IgD-negative memory B cell (primary cell): ENCODE data around the gene MYH9. TPM values are rescaled to one million over a fixed set of nuclear protein-coding genes. Genes with fewer than 3 reads are reported as not detected.
"Not testable (repeated sequence)": the region's sequence is repeated elsewhere in the genome, so short reads cannot be mapped to it uniquely, and the experiment has no call there.

ENCODE experiments used
- H3K27ac Mint-ChIP-seq, 3 donors: one replicate each; pipeline ENCODE4 v1.8.0; 2020 to 2022; ENCODE audit warnings: mild to moderate bottlenecking in 3 of 3, mixed read lengths in 3 of 3, moderate library complexity in 1 of 3
- H3K27me3 Mint-ChIP-seq: one replicate; pipeline ENCODE4 v1.8.0; 2021; ENCODE audit warnings: mixed read lengths
- H3K36me3 Mint-ChIP-seq: one replicate; pipeline ENCODE4 v1.8.0; 2020; ENCODE audit warnings: mild to moderate bottlenecking, mixed read lengths
- H3K4me1 Mint-ChIP-seq, 3 donors: one replicate each; pipeline ENCODE4 v1.8.0; 2020 to 2022; ENCODE audit warnings: mixed read lengths in 3 of 3, mild to moderate bottlenecking in 1 of 3
- H3K4me3 Mint-ChIP-seq, 4 donors: one replicate each; pipeline ENCODE4 v1.8.0; 2020 to 2022; ENCODE audit warnings: mild to moderate bottlenecking in 4 of 4, mixed read lengths in 4 of 4, moderate library complexity in 3 of 4
- H3K9me3 Mint-ChIP-seq, 3 donors: one replicate each; pipeline ENCODE4 v1.8.0; 2020 to 2021; ENCODE audit warnings: mixed read lengths in 3 of 3, mild to moderate bottlenecking in 1 of 3
- polyA plus RNA-seq: library from polyadenylated mRNA; unstranded; fragments of 300-500 nt; fragmentation: Illumina TruSeq; gene quantifications from one replicate; pipeline ENCODE4 v1.2.3, GENCODE V29; 2021

Gene MYH9
- polyA plus RNA-seq, 1 donor from 2014 or later: 231 TPM

DNA sequence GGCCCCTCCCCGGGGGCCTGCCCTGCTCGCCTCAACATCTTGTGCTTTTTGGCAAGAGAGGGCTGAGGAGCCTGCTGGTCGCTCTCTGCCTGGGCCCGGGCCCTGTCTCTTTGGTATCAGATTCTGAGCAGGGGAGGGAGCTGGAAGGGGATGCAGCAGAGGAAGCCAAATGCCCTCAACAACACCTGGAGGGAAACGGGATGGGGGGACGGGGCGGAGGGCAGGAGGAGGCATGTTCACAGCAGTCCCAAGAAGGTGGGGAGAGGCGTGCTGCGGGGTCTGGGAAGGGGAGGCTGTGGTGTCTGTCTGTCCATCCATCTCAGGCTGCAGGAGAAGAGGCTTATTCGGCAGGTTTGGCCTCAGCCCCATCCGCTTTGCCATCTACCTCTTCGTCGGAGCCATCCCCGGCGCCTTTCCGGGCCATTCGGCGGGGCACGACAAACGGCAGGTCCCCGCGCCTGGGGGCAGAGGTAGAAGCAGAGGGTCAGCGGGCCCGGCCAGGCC, 105.4 kb downstream of the MYH9 start:
- H3K9me3 Mint-ChIP-seq: no peaks in the 10 kb centered on the region
- H3K4me1 Mint-ChIP-seq: peaks cover 6 to 15% (median 14%) of the 10 kb centered on the region in 3 donors
- H3K4me3 Mint-ChIP-seq: no peak overlapping the region
- H3K27me3 Mint-ChIP-seq: no peaks in the 10 kb centered on the region
- peaks cover 7% of the 10 kb centered on the region for H3K36me3 Mint-ChIP-seq
- peak overlapping the region in 1 of 3 donors; percentile 53 for H3K27ac Mint-ChIP-seq

DNA sequence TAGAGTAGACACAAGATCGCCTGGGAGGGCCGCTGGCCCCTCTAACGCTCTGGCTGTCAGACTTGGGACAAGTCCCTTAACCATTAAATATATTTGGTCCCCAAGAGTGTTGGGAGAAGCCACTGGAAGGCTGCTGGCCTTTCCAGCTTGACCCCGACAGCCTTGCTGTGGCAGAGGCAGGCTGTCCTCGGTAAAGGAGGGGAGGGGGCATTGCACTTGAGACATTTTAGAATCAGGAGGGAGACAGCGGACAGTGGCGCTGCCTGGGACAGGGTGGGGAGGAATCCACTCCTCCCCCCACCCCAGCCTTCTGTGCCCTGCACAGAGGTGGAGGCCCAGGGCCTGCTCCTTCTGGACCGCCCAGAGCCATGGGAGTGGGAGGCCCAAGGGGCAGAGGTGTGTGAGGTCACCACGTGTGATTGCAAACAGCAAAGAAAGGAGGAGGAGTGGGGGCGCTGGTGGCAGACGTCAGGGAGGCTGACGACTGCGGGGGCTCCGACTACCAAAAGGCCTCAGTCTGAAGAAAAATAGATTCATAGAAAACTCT, 105.9 kb downstream of the MYH9 start:
- no peaks in the 10 kb centered on the region for H3K9me3 Mint-ChIP-seq
- H3K27ac Mint-ChIP-seq: no peak overlapping the region
- peaks cover 6 to 17% (median 14%) of the 10 kb centered on the region in 3 donors for H3K4me1 Mint-ChIP-seq
- no peaks in the 10 kb centered on the region for H3K27me3 Mint-ChIP-seq
- no peak overlapping the region for H3K4me3 Mint-ChIP-seq
- peaks cover 7% of the 10 kb centered on the region for H3K36me3 Mint-ChIP-seq

GRCh38 chr22:36280379-36280778, 107.4 kb downstream of the MYH9 start:
- no peaks in the 10 kb centered on the region for H3K9me3 Mint-ChIP-seq
- no peak overlapping the region for H3K4me3 Mint-ChIP-seq
- peaks cover 7% of the 10 kb centered on the region for H3K36me3 Mint-ChIP-seq
- peak overlapping the region in 2 of 3 donors; percentile 62 to 76 for H3K27ac Mint-ChIP-seq
- no peaks in the 10 kb centered on the region for H3K27me3 Mint-ChIP-seq
- H3K4me1 Mint-ChIP-seq: peaks cover 6 to 17% (median 14%) of the 10 kb centered on the region in 3 donors

DNA sequence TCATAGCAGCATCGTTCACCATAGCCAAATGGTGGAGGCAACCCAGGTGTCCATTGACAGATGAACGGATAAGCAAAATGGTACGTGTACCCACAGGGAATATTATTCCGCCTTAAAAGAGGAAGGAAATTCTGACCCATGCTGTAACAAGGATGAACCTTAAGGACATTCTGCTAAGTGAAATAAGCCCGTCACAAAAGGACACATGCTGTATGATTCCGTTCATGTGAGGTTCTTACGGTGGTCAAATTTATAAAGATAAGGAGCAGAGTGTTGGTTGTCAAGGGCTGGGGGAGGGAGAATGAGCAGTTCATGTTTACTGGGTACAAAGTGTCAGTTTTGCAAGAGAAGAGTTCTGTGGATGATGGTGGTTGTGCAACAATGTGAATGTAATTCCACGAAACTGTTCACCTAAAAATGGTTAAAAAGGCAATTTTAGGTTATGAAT, 108.5 kb downstream of the MYH9 start:
- peaks cover 6 to 17% (median 14%) of the 10 kb centered on the region in 3 donors for H3K4me1 Mint-ChIP-seq
- H3K27ac Mint-ChIP-seq: peak overlapping the region in 2 of 3 donors; percentile 66 to 78
- H3K27me3 Mint-ChIP-seq: no peaks in the 10 kb centered on the region
- peaks cover 4% of the 10 kb centered on the region for H3K36me3 Mint-ChIP-seq
- H3K4me3 Mint-ChIP-seq: peak overlapping the region in 1 of 4 donors; percentile 4
- no peaks in the 10 kb centered on the region for H3K9me3 Mint-ChIP-seq

DNA sequence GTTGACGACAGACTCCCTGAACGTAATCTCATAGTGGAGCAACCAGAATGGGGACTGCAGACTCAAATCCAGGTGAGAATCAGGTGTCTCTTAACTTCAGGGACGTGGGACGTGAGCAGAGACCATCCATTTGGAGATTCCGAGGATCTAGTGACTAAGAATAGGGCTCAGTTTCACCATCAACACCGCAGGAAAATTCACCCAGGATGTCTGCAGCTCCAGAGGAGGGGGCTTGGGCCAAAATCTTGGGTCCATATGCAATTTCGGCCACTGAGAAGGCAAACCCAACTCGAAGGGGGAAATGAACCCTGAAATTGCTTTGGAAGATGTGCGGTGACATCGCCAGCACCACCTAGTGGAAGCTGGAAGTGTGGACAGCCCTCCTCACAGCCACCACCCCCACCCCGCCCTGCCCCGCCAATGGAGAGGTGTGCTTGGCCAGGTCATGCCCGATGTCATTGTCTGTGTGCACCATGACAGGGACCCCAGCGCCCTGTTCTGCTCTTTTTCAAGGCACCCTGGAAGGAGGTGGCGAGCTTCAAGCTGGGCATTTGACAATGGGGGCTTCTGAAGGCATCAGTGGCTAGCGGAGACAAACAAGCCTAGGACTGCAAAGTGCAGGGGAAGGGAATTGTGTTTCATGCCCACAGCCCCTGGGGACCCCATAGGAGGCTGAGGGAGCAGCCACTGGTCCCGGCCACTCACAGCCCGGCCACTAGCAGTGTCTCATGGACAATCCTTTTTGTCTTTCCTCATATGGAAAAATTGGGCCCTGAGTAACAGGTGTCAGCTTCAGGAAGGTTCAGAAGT, 110.1 kb downstream of the MYH9 start:
- Mint-ChIP-seq H3K4me3 (peak overlapping the region in 2 of 4 donors; percentile 12 to 30), H3K27ac (peak overlapping the region; percentile 73 to 92 (median 85)), H3K36me3 (peaks cover 6% of the 10 kb centered on the region), H3K4me1 (peaks cover 6 to 17% (median 14%) of the 10 kb centered on the region in 3 donors), H3K27me3 (no peaks in the 10 kb centered on the region), H3K9me3 (no peaks in the 10 kb centered on the region)

DNA sequence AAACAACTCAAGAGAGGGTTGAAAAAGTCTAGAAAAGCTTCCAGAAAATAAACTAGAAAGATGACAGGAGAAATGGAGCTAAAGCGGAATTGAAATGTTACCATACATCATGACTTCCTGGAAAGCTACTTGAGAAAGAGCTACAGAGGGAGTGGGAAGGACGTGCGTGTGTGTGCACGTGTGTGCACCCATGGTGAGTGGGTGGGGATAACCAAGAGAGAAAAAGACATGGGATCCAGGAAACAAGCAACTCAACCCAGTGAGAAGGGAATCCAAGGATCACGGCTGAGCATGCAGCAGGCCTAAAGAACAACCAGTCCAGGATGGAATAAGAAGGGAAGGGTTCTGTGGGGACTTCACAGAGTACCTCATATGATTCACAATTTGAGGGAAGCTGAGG, 113.2 kb downstream of the MYH9 start:
- Mint-ChIP-seq H3K36me3 (peaks cover 2% of the 10 kb centered on the region), H3K9me3 (no peaks in the 10 kb centered on the region), H3K4me3 (no peak overlapping the region), H3K27ac (no peak overlapping the region), H3K4me1 (peaks cover 6 to 16% (median 14%) of the 10 kb centered on the region in 3 donors), H3K27me3 (no peaks in the 10 kb centered on the region)

DNA sequence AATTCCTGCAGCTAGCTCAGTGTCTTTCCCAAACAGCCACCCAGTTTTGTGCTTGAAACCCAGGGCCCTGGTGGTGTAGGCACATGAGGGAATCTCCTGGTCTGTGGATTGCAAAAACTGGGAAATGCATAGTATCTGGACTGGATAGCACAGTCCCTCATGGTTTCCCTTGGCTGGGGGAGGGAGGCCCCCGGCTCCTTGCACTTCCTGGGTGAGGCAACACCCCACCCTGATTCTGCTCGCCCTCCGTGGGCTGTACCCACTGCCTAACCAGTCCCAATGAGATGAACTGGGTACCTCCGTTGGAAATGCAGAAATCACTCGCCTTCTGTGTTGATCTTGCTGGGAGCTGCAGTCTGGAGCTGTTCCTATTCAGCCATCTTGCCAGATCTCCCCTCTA, 115.8 kb downstream of the MYH9 start:
- not testable (repeated sequence) for H3K4me1 Mint-ChIP-seq, H3K27me3 Mint-ChIP-seq, H3K4me3 Mint-ChIP-seq, H3K36me3 Mint-ChIP-seq, H3K27ac Mint-ChIP-seq, H3K9me3 Mint-ChIP-seq

DNA sequence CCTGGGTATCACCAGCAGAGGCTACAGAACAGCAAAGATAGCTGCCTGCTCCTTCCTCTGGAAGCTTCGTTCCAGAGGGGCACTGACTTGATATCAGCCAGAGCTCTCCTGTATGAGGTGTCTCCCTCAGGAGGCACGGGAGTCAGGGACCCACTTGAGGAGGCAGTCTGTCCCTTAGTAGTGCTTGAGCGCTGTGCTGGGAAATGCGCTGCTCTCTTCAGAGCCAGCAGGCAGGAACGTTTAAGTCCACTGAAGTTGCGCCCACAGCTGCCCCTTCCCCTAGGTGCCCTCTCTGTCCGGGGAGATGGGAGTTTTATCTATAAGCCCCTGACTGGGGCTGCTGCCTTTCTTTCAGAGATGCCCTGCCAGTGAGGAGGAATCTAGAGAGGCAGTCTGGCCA, 116.5 kb downstream of the MYH9 start:
- not testable (repeated sequence) for H3K27me3 Mint-ChIP-seq, H3K4me3 Mint-ChIP-seq, H3K9me3 Mint-ChIP-seq, H3K36me3 Mint-ChIP-seq, H3K27ac Mint-ChIP-seq, H3K4me1 Mint-ChIP-seq

- Mint-ChIP-seq H3K36me3 (peaks cover 8% of the 10 kb centered on the region), H3K27me3 (no peaks in the 10 kb centered on the region), H3K9me3 (no peaks in the 10 kb centered on the region), H3K27ac (no peak overlapping the region), H3K4me3 (no peak overlapping the region), H3K4me1 (no peaks in the 10 kb centered on the region)
Measured at GRCh38 chr22:36267896-36268485, 119.8 kb downstream of the MYH9 start.

GRCh38 chr22:36267058-36267457, 120.7 kb downstream of the MYH9 start:
- Mint-ChIP-seq H3K27ac (no peak overlapping the region), H3K9me3 (no peaks in the 10 kb centered on the region), H3K4me1 (no peaks in the 10 kb centered on the region), H3K4me3 (no peak overlapping the region), H3K36me3 (peaks cover 8% of the 10 kb centered on the region), H3K27me3 (no peaks in the 10 kb centered on the region)

- H3K36me3 Mint-ChIP-seq, H3K27ac Mint-ChIP-seq, H3K9me3 Mint-ChIP-seq, H3K4me1 Mint-ChIP-seq, H3K27me3 Mint-ChIP-seq, H3K4me3 Mint-ChIP-seq: not testable (repeated sequence)
Measured at GRCh38 chr22:36263886-36264664, 123.7 kb downstream of the MYH9 start.

GRCh38 chr22:36263216-36263673, 124.5 kb downstream of the MYH9 start:
- not testable (repeated sequence) for H3K27ac Mint-ChIP-seq, H3K36me3 Mint-ChIP-seq, H3K27me3 Mint-ChIP-seq, H3K4me3 Mint-ChIP-seq, H3K4me1 Mint-ChIP-seq, H3K9me3 Mint-ChIP-seq

- Mint-ChIP-seq H3K4me1 (peaks cover 2 to 10% (median 9%) of the 10 kb centered on the region in 3 donors), H3K36me3 (peaks cover 10% of the 10 kb centered on the region)
- H3K9me3 Mint-ChIP-seq, H3K27me3 Mint-ChIP-seq, H3K27ac Mint-ChIP-seq, H3K4me3 Mint-ChIP-seq: not testable (repeated sequence)
Measured at GRCh38 chr22:36262307-36262706, 125.5 kb downstream of the MYH9 start.

DNA sequence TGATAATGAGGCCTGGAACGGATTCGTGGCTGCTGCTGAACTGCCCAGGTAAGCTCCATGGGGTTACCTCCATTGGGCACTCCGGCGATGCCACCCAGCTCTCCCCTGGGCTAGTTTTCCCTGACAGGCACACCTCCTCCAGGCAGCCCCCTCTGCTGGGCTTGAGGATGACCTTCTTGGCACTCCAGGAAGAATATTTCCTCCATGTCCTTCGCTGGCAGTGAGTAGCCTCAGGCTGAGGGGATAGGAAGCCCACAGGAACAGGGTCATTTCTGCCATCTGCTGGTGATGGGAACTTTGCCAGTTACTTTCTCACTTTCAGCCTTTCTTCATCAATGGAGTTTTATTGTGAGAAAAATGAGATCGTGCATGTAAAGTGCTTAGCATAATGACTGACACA, 126.1 kb downstream of the MYH9 start:
- not testable (repeated sequence) for H3K9me3 Mint-ChIP-seq, H3K27ac Mint-ChIP-seq, H3K4me3 Mint-ChIP-seq, H3K27me3 Mint-ChIP-seq
- Mint-ChIP-seq H3K4me1 (peaks cover 2 to 10% (median 9%) of the 10 kb centered on the region in 3 donors), H3K36me3 (peaks cover 10% of the 10 kb centered on the region)
